HFF-Myc (cell line): ENCODE measurements around the gene BARX1.

Experiments used
- DNase-seq: peaks from one replicate; pipeline ENCODE4 v3.0.0-alpha.2; 2011; ENCODE audit warnings: low read depth; ENCODE audit errors: extremely low read depth
- H3K4me3 ChIP-seq: replicated peaks from 2 replicates; pipeline ENCODE4 v1.5.1; 2011; ENCODE audit warnings: low read depth, mild to moderate bottlenecking, control low read depth, low read length
- TF ChIP-seq, protein P1 (sequence below): IDR thresholded peaks from 2 replicates; pipeline ENCODE4 v1.5.1; 2012; ENCODE audit warnings: mild to moderate bottlenecking, low read depth, low read length, control low read depth; ENCODE audit errors: missing control alignments

Gene BARX1

DNA sequence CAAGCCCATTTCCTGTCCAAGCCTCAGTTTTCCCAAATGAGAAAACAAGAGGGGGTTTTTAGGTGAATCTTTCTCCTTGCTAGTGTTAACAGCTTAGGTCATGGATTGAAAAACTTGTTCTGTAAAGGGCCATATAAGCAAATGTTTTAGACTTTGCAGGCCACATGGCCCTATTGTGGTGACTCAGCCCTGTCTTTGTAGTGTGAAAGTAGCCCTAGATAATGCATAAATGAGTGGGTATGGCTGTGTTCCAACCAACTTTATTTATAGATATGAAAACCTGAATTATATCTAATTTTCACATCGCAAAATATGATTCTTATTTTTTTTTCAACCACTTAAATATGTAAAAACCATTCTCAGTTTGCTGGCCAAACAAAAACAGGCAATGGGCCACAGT, 6.9 kb upstream of the BARX1 start:
- no peak for DNase-seq
- no peak overlapping the region for H3K4me3 ChIP-seq
- TF ChIP-seq, protein P1, sequence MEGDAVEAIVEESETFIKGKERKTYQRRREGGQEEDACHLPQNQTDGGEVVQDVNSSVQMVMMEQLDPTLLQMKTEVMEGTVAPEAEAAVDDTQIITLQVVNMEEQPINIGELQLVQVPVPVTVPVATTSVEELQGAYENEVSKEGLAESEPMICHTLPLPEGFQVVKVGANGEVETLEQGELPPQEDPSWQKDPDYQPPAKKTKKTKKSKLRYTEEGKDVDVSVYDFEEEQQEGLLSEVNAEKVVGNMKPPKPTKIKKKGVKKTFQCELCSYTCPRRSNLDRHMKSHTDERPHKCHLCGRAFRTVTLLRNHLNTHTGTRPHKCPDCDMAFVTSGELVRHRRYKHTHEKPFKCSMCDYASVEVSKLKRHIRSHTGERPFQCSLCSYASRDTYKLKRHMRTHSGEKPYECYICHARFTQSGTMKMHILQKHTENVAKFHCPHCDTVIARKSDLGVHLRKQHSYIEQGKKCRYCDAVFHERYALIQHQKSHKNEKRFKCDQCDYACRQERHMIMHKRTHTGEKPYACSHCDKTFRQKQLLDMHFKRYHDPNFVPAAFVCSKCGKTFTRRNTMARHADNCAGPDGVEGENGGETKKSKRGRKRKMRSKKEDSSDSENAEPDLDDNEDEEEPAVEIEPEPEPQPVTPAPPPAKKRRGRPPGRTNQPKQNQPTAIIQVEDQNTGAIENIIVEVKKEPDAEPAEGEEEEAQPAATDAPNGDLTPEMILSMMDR, result no peak

DNA sequence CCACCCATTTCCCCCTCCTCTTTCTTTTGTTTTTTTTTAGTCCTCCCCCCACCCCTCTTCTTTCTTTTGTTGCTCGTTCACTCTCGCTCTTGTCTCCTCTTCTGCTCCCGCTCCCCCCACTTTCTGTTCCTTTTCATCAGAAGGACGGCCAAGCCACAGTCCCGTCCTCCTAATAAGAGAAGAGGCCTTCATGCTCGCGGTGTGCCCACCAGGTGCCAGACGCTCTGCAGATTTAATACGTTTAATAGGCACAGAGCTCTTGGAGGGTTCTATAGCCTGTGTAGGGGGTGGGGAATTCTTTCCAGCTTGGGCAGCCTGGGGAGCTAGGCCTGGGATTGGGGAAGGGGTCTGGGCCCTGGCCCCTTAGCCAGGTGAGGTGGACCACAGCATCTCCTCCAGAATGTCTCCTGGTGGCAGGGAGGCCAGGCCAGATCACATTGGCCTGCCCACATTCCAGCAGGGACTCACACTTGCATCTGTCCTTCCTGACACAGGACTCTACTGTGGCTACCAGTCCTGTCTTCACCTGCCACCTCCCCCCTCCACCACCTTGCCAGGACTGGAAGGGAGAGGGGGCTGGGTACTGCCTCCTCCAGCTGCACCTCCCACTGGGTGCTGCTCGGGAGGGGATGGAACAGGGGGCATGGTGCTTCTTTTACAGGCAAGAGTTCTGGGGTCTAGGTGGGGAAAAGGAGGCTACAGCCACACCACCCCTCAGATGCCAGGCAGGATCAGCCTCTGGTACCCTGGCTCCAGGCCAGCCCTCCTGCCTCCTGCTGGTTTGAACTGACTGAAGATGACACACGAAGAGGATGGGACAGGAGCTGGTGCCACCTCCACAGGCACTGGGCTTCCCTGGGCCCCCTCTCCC, 6.1 kb upstream of the BARX1 start:
- TF ChIP-seq, protein P1, result no peak
- no peak for DNase-seq
- no peak overlapping the region for H3K4me3 ChIP-seq

DNA sequence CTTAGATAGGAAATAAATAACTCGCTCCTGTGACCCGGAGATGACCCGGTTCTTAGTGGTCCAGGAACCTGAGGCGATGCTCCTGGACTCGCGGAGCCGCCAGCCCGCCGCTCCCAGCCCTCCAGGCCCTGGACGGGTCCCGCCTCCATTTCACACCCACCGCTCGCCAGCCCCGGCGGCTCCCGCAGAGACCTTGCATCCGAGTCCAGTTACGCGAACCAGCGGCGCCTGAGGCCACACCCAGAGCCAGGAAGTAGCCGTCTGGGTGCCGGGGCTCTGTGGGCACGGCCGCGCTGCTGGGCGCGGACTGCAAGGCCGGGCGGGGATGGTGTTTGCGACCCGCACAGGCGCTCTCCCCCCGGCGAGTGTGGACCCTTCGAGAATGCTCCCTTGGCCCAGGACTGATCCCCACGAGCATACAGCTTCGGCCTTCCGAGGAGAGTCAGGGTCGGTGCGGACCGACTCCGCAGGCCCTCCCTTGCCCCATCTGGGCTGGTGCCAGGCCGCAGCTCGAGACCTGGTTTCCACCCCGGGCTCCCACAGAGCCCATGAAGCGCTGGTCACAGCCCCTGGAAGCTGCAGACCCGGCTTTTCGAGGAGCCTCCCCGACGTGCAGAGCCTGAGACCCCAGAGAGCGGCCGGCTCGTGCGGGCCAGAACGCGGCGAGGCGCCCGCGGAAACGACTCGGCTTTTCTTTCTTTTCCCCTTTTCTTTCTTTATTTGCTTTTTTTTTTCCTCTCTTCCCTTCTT, 5.2 kb upstream of the BARX1 start:
- TF ChIP-seq, protein P1, result no peak
- no peak overlapping the region for H3K4me3 ChIP-seq
- no peak for DNase-seq

DNA sequence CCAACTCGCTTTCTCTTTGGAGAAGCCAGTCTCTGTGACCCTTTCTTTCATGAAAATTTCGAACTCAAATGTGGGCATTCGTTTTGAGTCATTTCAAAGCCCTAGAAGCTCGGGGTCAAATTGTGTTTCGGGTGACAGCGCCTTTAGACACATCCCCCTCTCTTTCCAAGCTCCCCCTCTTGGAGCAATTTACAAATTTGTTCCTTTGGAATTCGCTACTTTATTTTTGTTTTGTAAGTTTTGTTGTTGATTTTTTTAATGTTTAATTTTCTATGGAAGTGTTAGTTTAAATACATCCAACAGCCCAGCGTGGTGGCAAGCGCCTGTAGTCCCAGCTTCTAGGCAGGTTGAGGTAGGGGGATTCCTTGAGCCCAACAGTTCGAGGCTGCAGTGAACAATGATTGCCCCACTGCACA, 4.6 kb upstream of the BARX1 start:
- DNase-seq, result no peak
- TF ChIP-seq, protein P1, result no peak
- H3K4me3 ChIP-seq, result no peak overlapping the region

DNA sequence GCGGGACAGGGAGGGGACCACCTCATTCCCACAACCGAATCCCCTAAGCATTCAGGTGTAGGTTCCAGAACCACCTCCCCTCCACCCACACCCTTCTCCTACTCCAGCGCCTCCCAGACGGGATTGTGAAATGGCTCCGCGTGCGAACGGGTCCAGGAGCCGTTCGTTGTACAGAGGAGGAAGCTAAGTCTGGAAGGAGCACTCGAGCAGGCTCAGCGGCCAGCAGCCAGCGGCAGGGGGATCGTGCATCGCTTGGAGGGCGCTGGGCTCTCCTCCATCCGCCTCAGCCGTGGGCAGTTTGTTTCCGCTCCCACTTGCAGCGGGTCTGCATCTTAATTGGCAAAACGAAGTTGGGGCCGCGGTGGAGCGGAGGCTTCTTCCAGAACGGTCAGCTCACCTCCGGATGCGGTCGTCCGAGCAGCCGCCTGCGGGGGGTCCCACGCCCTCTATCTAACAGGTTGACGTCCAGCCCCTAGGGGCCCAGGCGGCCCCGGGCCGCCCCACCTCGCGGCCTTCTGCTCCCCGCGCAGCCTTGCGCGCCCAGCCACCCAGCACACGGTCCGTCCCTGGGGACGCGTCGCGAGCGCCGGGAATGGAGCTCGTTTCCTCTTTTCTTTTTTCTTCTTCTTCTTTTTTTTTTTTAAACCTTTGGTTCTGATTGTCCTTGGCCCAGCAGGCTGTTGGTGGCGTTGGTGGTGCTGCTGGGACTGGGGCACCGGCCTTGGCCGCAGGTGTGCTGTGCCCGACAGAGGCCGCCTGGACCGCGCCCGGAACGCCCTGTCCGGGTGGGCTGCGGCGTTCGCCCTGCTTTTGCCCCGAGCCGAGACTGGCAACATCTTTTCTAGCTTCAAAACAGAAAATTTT, 3.9 kb upstream of the BARX1 start:
- TF ChIP-seq, protein P1, result no peak
- no peak for DNase-seq
- H3K4me3 ChIP-seq, result no peak overlapping the region

DNA sequence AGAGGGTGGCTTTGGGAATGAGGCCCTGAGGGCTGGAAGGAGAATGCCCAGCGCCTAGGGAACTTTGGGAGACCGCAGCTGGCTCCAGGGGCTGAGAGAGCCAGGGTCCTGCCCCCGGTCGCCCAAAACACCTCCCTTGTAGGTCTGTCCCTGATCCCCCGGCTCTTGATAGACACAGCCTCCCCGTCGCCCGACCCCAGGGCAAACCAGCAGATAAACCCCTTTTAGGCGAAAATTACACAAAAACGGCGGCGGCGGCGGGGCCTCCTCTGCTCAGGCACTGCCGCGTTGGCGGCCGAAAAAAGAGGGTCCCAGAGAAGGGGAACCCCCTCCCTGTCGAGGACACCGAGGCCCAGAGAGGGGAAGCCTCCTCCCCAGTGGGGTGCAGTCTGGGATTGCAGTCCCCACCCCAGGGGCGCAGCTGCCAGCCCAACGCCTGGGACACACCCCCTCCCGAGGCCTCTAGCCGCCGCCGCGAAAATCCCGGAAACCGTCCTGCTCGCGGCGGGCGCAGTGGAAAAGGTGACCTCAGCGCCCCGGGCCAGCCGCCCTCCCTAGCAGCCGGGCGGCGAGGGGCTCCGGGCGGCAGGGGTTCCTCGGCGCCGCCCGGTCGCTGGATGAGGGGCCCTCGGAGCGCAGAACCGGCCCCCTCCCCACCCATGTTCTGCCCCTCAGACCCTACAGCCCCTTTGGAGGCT, 3.1 kb upstream of the BARX1 start:
- no peak overlapping the region for H3K4me3 ChIP-seq
- TF ChIP-seq, protein P1, result no peak
- no peak for DNase-seq
